SK-N-SH (cell line): Measurements from ENCODE around the gene ARMC9. TPM values are rescaled to one million over a fixed set of nuclear protein-coding genes. Genes with fewer than 3 reads are reported as not detected.

ENCODE experiments used
- CTCF ChIA-PET: fragments of 300-600, 350-600 bp; formaldehyde crosslinking; extraction: SDS; loops from one replicate; lab custom pipeline; 2021; lab: Yijun Ruan, JAX
- POLR2A ChIA-PET: fragments of 350-600 bp; sonication (Branson Sonifier 250); formaldehyde crosslinking; extraction: SDS; loops from one replicate; lab custom pipeline; 2020; ENCODE audit warnings: antibody characterized with exemption, inconsistent platforms; lab: Yijun Ruan, JAX
- DNase-seq: peaks from one replicate; pipeline ENCODE4 v3.0.0; 2012
- H2AFZ ChIP-seq: fragments of 200-600 bp; sonication (generic); 2 replicates; pipeline ENCODE4 v1.8.1; 2016; ENCODE audit warnings: antibody characterized with exemption, mild to moderate bottlenecking, low read depth
- H3F3A ChIP-seq: fragments of 200-600 bp; sonication (generic); replicated peaks from 2 replicates; pipeline ENCODE3; 2016; ENCODE audit warnings: antibody characterized with exemption, mild to moderate bottlenecking; ENCODE audit not compliant: insufficient read depth
- H3K27ac ChIP-seq, 2 experiments: fragments of 200-500 bp in 1 of 2; fragments of 200-600 bp in 1 of 2; sonication (Bioruptor generic) in 1 of 2; sonication (generic), shearing (Covaris generic) in 1 of 2; 2 replicates each; pipeline versions ENCODE4 v1.5.1 to v1.6.1; 2014 to 2016; ENCODE audit warnings: low read depth in 2 of 2, inconsistent platforms in 1 of 2, low read length in 1 of 2, mild to moderate bottlenecking in 1 of 2, mixed read lengths in 1 of 2
- H3K27me3 ChIP-seq: fragments of 200-600 bp; sonication (generic), shearing (Covaris generic); 2 replicates; pipeline ENCODE4 v1.6.1; 2016; ENCODE audit warnings: mixed run types; ENCODE audit not compliant: insufficient read depth
- H3K36me3 ChIP-seq, 2 experiments: fragments of 200-500 bp in 1 of 2; fragments of 200-600 bp in 1 of 2; sonication (Bioruptor generic) in 1 of 2; sonication (generic) in 1 of 2; replicated peaks in 1 of 2; 2 replicates each; pipeline versions ENCODE3 to v1.5.1; 2014 to 2016; ENCODE audit warnings: low read length in 1 of 2, mild to moderate bottlenecking in 1 of 2; ENCODE audit not compliant: insufficient read depth in 2 of 2, control insufficient read depth in 1 of 2
- H3K4me1 ChIP-seq, 2 experiments: fragments of 200-500 bp in 1 of 2; fragments of 200-600 bp in 1 of 2; sonication (Bioruptor generic) in 1 of 2; sonication (generic), shearing (Covaris generic) in 1 of 2; 2 replicates each; pipeline versions ENCODE4 v1.5.1 to v1.6.1; 2014 to 2016; ENCODE audit warnings: low read depth in 1 of 2, low read length in 1 of 2, mixed run types in 1 of 2; ENCODE audit not compliant: insufficient read depth in 2 of 2, control insufficient read depth in 1 of 2
- H3K4me2 ChIP-seq: fragments of 200-600 bp; sonication (generic), shearing (Covaris generic); 2 replicates; pipeline ENCODE4 v1.6.1; 2017; ENCODE audit warnings: mixed run types
- H3K4me3 ChIP-seq, 2 experiments: fragments of 200-500 bp in 1 of 2; fragments of 200-600 bp in 1 of 2; sonication (Bioruptor generic) in 1 of 2; sonication (generic), shearing (Covaris generic) in 1 of 2; 2 replicates each; pipeline versions ENCODE4 v1.5.1 to v1.8.1; 2014 to 2016; ENCODE audit warnings: low read depth in 2 of 2, inconsistent platforms in 1 of 2, low read length in 1 of 2, mild to moderate bottlenecking in 1 of 2, mixed read lengths in 1 of 2, moderate library complexity in 1 of 2
- H3K79me2 ChIP-seq: fragments of 200-600 bp; sonication (generic); 2 replicates; pipeline ENCODE4 v1.8.1; 2017; ENCODE audit warnings: mild to moderate bottlenecking; ENCODE audit not compliant: insufficient read depth
- H3K9ac ChIP-seq: fragments of 200-600 bp; sonication (generic); 2 replicates; pipeline ENCODE4 v1.6.1; 2017; ENCODE audit warnings: mixed run types
- H3K9me2 ChIP-seq: fragments of 200-600 bp; sonication (generic); 2 replicates; pipeline ENCODE4 v1.6.1; 2017; ENCODE audit warnings: mixed run types
- H3K9me3 ChIP-seq: fragments of 200-600 bp; sonication (generic); 2 replicates; pipeline ENCODE4 v1.6.1; 2017; ENCODE audit warnings: mixed run types, mild to moderate bottlenecking, moderate library complexity
- H4K20me1 ChIP-seq: fragments of 200-600 bp; sonication (generic); 2 replicates; pipeline ENCODE4 v1.6.1; 2017; ENCODE audit warnings: mild to moderate bottlenecking, mixed run types; ENCODE audit not compliant: insufficient read depth
- CHD2 ChIP-seq: fragments of 150-350 bp; IDR thresholded peaks from 2 replicates; pipeline ENCODE4 v1.6.1; 2018; ENCODE audit warnings: low read length; ENCODE audit not compliant: partially characterized antibody
- EZH2phosphoT487 ChIP-seq: fragments of 200-600 bp; sonication (generic); IDR thresholded peaks from 2 replicates; pipeline ENCODE4 v1.6.1; 2017; ENCODE audit warnings: low read depth, mixed run types, mild to moderate bottlenecking, antibody characterized with exemption, moderate library complexity, borderline replicate concordance
- FOSL2 ChIP-seq: IDR thresholded peaks from 2 replicates; pipeline ENCODE4 v1.4.0; 2012; ENCODE audit warnings: low read depth, mild to moderate bottlenecking, moderate library complexity, borderline replicate concordance
- FOXM1 ChIP-seq: IDR thresholded peaks from 2 replicates; pipeline ENCODE4 v1.4.0; 2012; ENCODE audit warnings: low read depth, mild to moderate bottlenecking
- GABPA ChIP-seq: IDR thresholded peaks from 2 replicates; pipeline ENCODE4 v1.4.0; 2012; ENCODE audit warnings: low read depth, mild to moderate bottlenecking
- GATA2 ChIP-seq: sonication (generic); formaldehyde crosslinking; IDR thresholded peaks from 2 replicates; pipeline ENCODE4 v1.5.0; 2020; ENCODE audit warnings: mild to moderate bottlenecking, missing genetic modification reagents
- IRF3 ChIP-seq: fragments of 150-350 bp; IDR thresholded peaks from 2 replicates; pipeline ENCODE4 v1.6.1; 2016; ENCODE audit warnings: mild to moderate bottlenecking, low read depth, low read length
- JUND ChIP-seq: IDR thresholded peaks from 2 replicates; pipeline ENCODE4 v1.4.0; 2012
- MAX ChIP-seq: IDR thresholded peaks from 2 replicates; pipeline ENCODE4 v1.4.0; 2012; ENCODE audit warnings: low read depth
- MEF2A ChIP-seq: IDR thresholded peaks from 2 replicates; pipeline ENCODE4 v1.4.0; 2012; ENCODE audit warnings: low read depth, borderline replicate concordance
- NFIC ChIP-seq: IDR thresholded peaks from 2 replicates; pipeline ENCODE4 v1.4.0; 2012; ENCODE audit warnings: borderline replicate concordance
- PBX3 ChIP-seq: IDR thresholded peaks from 2 replicates; pipeline ENCODE4; 2012
- RCOR1 ChIP-seq: fragments of 150-350 bp; IDR thresholded peaks from 2 replicates; pipeline ENCODE4 v1.6.1; 2017; ENCODE audit warnings: antibody characterized with exemption, low read length
- RFX5 ChIP-seq: IDR thresholded peaks from 2 replicates; pipeline ENCODE4 v1.6.1; 2012; ENCODE audit warnings: mild to moderate bottlenecking, improper control_type of control experiment, low read length
- USF2 ChIP-seq: fragments of 150-350 bp; IDR thresholded peaks from 2 replicates; pipeline ENCODE4 v1.6.1; 2017; ENCODE audit warnings: antibody characterized with exemption, low read length, low read depth, borderline replicate concordance
- YY1 ChIP-seq: IDR thresholded peaks from 2 replicates; pipeline ENCODE4 v1.4.0; 2012; ENCODE audit warnings: low read depth, mild to moderate bottlenecking
- WGBS: methylation state at CpG from one replicate; pipeline ENCODE4 v1.1.6; 2017; ENCODE audit warnings: low lambda C conversion rate; 5-methylcytosine and 5-hydroxymethylcytosine counted together
- polyA plus RNA-seq, 3 experiments: library from polyadenylated mRNA; depleted of rRNA; stranded (reverse); fragments of >200 nt; gene quantifications; 2 replicates each; pipeline ENCODE4 v1.2.3, GENCODE V29; 2012
- TF ChIP-seq, protein P1 (sequence below): IDR thresholded peaks from 2 replicates; pipeline ENCODE4 v1.4.0; 2012; ENCODE audit warnings: low read depth, borderline replicate concordance

Gene ARMC9
- polyA plus RNA-seq, 1 of the 3 experiments (the other 2 are of a cell fraction) = 25.3 TPM

DNA sequence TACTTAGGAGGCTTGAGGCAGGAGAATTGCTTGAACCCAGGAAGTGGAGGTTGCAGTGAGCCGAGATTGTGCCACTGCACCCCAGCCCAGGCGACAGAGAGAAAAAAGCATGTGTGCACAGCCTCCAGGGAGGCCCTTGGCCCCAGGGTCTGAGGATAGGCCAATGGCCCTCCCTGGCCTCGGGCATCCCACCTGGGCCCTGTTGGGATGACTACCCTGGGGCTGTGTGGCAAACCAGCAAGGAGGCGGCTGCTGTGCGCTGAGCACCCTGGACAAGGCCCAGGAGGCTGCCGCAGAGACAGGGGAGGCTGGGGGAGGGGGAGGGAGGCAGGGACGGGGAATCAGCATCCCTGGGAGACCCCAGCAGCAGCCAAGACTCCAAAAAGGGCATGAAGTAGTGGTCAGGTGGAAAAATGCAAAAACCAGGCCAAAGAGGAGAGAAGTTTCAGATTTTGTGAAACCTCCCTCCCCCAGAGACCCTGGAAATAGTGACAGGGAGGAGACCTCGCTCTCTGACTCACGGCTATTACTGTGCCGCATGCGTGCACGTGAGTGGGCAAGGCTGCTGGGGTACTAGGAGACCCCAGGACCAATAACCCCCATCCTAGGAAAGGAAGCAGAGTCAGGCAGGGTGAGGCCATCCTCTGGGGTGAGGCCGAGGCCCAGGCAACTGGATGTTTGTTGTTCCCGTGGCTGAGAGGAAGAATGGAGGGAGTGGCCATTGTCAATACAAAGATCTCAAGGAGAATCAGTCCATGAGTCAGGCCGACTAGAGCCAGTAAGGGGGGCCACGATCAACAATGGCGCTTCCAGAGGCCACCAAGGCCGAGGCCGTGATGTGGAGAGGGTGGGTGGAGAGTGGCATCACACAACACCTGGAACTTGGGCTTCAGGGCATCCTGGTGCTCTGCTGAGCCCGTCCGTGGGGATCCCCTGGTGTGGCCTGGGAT, 181.1 kb downstream of the ARMC9 start (continued):
- TF ChIP-seq, protein P1, sequence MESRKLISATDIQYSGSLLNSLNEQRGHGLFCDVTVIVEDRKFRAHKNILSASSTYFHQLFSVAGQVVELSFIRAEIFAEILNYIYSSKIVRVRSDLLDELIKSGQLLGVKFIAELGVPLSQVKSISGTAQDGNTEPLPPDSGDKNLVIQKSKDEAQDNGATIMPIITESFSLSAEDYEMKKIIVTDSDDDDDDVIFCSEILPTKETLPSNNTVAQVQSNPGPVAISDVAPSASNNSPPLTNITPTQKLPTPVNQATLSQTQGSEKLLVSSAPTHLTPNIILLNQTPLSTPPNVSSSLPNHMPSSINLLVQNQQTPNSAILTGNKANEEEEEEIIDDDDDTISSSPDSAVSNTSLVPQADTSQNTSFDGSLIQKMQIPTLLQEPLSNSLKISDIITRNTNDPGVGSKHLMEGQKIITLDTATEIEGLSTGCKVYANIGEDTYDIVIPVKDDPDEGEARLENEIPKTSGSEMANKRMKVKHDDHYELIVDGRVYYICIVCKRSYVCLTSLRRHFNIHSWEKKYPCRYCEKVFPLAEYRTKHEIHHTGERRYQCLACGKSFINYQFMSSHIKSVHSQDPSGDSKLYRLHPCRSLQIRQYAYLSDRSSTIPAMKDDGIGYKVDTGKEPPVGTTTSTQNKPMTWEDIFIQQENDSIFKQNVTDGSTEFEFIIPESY = no peak
- no peak for TF ChIP-seq MEF2A
- TF ChIP-seq GATA2 = no peak

DNA sequence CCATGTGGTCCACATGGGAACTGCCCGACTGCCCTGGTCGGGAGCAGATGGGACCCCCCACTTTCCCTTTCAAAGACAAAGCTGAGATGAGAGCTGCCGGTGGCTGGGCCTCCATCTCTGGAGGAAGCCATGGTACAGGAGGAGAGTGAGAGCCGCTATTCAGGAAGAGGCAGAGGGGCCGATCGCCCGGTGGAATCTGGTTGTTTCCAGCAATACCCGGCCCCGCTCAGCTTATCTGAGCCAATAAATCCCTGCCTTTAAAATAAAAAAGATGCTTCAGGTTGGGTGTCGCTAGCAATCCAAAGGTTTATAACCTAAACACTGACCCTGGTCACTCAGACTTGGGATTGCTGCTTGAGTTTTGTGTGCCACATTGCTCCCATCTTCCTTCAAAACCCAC, 181.9 kb downstream of the ARMC9 start:
- over 99% methylated on average over 8 of the region's 10 CpGs for WGBS
- Histone ChIP-seq H3K4me3 (no peak overlapping the region), H3K27me3 (no peaks in the 10 kb centered on the region), H3K9me3 (peaks cover 7% of the 10 kb centered on the region; the same call in 1 of the 2 replicates), H3K4me2 (no peak overlapping the region), H3K9ac (no peak overlapping the region), H3K4me1 (no peaks in the 10 kb centered on the region; a peak in 2 of 4 replicates), H3K9me2 (no peaks in the 10 kb centered on the region), H4K20me1 (no peaks in the 10 kb centered on the region), H3K79me2 (no peaks in the 10 kb centered on the region), H3K27ac (no peak overlapping the region), H3F3A (no peaks in the 10 kb centered on the region), H3K36me3 (no peaks in the 10 kb centered on the region), H2AFZ (no peak overlapping the region)
- DNase-seq = no peak
- TF ChIP-seq IRF3 = no peak
- TF ChIP-seq EZH2phosphoT487 = no peak
- TF ChIP-seq GATA2 = no peak
- POLR2A ChIA-PET = no interaction called here
- CTCF ChIA-PET = interaction anchor here (0.6 kb wide), 1 partner anchor 84 kb away, joined by 3 read pairs; no protein-coding TSS in a partner anchor

- no peaks in the 10 kb centered on the region; a peak in 2 of 4 replicates for H3K4me1 ChIP-seq
- no peaks in the 10 kb centered on the region for H3K27me3 ChIP-seq
- 78% methylated on average over 5 of the region's 5 CpGs for WGBS
- no peak for DNase-seq
- H3K9ac ChIP-seq = no peak overlapping the region
- H3K9me3 ChIP-seq = peaks cover 7% of the 10 kb centered on the region; the same call in 1 of the 2 replicates
- no peak overlapping the region for H3K27ac ChIP-seq
- H2AFZ ChIP-seq = no peak overlapping the region
- H3F3A ChIP-seq = no peaks in the 10 kb centered on the region
- CTCF ChIA-PET = no interaction called here
- no peaks in the 10 kb centered on the region for H4K20me1 ChIP-seq
- no peak overlapping the region for H3K4me2 ChIP-seq
- H3K79me2 ChIP-seq = no peaks in the 10 kb centered on the region
- H3K9me2 ChIP-seq = no peaks in the 10 kb centered on the region
- POLR2A ChIA-PET = no interaction called here
- no peak overlapping the region for H3K4me3 ChIP-seq
- no peaks in the 10 kb centered on the region for H3K36me3 ChIP-seq
- TF ChIP-seq GABPA = no peak
- TF ChIP-seq RCOR1 = no peak
- TF ChIP-seq CHD2 = no peak
- TF ChIP-seq JUND = no peak
- no peak for TF ChIP-seq USF2
- no peak for TF ChIP-seq YY1
- no peak for TF ChIP-seq PBX3
- TF ChIP-seq EZH2phosphoT487 = no peak
- no peak for TF ChIP-seq MEF2A
- no peak for TF ChIP-seq NFIC
- TF ChIP-seq RFX5 = no peak
- no peak for TF ChIP-seq MAX
- no peak for TF ChIP-seq FOSL2
- TF ChIP-seq FOXM1 = no peak
- TF ChIP-seq GATA2 = no peak
Observed at GRCh38 chr2:231380991-231381847, 182.8 kb downstream of the ARMC9 start.
